Retinal pigment epithelial cell (primary cell): ENCODE results near the gene PSME3IP1.
A peak's percentile ranks its signal among the peaks of the same experiment; 100 is the strongest.

Source experiments
- DNase-seq: peaks from one replicate; pipeline ENCODE4 v3.0.0-alpha.2; 2010; ENCODE audit warnings: low read depth
- H3K4me3 ChIP-seq: 2 replicates; pipeline ENCODE4 v1.5.1; 2011; ENCODE audit warnings: mild to moderate bottlenecking, low read length, control low read depth, moderate library complexity
- CTCF ChIP-seq: conservative IDR thresholded peaks from 2 replicates; pipeline ENCODE4 v1.5.1; 2011; ENCODE audit warnings: low read depth, low read length, control low read depth, inconsistent platforms

The PSME3IP1 gene

GRCh38 chr16:57178196-57178595, 7.6 kb downstream of the PSME3IP1 start:
- no peak overlapping the region for H3K4me3 ChIP-seq
- TF ChIP-seq CTCF, result no peak
- DNase-seq, result no peak

GRCh38 chr16:57175896-57176295, 9.9 kb downstream of the PSME3IP1 start:
- TF ChIP-seq CTCF, result no peak
- no peak overlapping the region for H3K4me3 ChIP-seq
- no peak for DNase-seq

- DNase-seq, result no peak
- no peak overlapping the region for H3K4me3 ChIP-seq
- TF ChIP-seq CTCF, result no peak
Measured at GRCh38 chr16:57172721-57173290, 13.0 kb downstream of the PSME3IP1 start.

GRCh38 chr16:57169327-57169726, 16.5 kb downstream of the PSME3IP1 start:
- no peak overlapping the region for H3K4me3 ChIP-seq
- no peak for TF ChIP-seq CTCF
- DNase-seq, result no peak

- TF ChIP-seq CTCF, result peak; percentile 72
- H3K4me3 ChIP-seq, result no peak overlapping the region
- no peak for DNase-seq
Measured at GRCh38 chr16:57167953-57168352, 17.9 kb downstream of the PSME3IP1 start.

- no peak overlapping the region for H3K4me3 ChIP-seq
- DNase-seq, result no peak
- no peak for TF ChIP-seq CTCF
Measured at GRCh38 chr16:57167538-57167937, 18.3 kb downstream of the PSME3IP1 start.

GRCh38 chr16:57166951-57167350, 18.9 kb downstream of the PSME3IP1 start:
- DNase-seq, result no peak
- H3K4me3 ChIP-seq, result no peak overlapping the region
- no peak for TF ChIP-seq CTCF
